Panc1 (cell line): Measurements from ENCODE around the gene RUNX1.

Experiments used
- POLR2AphosphoS5 ChIP-seq: IDR thresholded peaks from 2 replicates; pipeline ENCODE4 v1.6.1; 2012; ENCODE audit warnings: mild to moderate bottlenecking, low read depth, low read length, moderate library complexity
- SIN3A ChIP-seq: IDR thresholded peaks from 2 replicates; pipeline ENCODE4 v1.6.1; 2012; ENCODE audit warnings: low read depth, mild to moderate bottlenecking, low read length, moderate library complexity, borderline replicate concordance; ENCODE audit not compliant: insufficient read depth
- TF ChIP-seq, protein P1 (sequence below), 2 experiments: IDR thresholded peaks; 2 replicates each; pipeline ENCODE4 v1.6.1; 2011 to 2012; ENCODE audit warnings: low read depth in 2 of 2, control low read depth in 1 of 2, low read length in 1 of 2, mild to moderate bottlenecking in 1 of 2, moderate library complexity in 1 of 2; ENCODE audit not compliant: insufficient read depth in 1 of 2
- TF ChIP-seq, protein P2 (sequence below): fragments of 450-650 bp; IDR thresholded peaks from 2 replicates; pipeline ENCODE4 v1.5.1; 2017; ENCODE audit warnings: mild to moderate bottlenecking

DNA sequence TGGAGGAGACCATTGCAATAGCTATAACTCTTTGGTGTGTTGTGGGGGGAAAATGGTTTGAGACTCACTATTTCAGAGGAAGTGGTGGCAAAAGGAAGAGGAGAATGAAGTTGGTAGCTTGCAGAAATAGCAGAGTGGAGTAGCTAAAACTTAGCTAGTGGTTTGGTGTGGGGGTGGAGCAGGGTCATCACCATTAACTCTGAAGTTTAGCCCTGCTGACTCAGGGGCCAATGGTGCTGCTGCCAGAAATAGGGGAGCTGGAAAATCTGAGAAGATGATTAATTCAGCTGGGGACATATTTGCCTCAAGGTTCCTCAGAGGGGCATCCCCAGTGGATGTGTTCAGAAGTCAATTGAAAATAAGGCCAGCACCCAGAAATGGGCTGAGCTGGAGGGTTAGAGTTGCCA, 65.4 kb downstream of the RUNX1 start:
- TF ChIP-seq, protein P1, sequence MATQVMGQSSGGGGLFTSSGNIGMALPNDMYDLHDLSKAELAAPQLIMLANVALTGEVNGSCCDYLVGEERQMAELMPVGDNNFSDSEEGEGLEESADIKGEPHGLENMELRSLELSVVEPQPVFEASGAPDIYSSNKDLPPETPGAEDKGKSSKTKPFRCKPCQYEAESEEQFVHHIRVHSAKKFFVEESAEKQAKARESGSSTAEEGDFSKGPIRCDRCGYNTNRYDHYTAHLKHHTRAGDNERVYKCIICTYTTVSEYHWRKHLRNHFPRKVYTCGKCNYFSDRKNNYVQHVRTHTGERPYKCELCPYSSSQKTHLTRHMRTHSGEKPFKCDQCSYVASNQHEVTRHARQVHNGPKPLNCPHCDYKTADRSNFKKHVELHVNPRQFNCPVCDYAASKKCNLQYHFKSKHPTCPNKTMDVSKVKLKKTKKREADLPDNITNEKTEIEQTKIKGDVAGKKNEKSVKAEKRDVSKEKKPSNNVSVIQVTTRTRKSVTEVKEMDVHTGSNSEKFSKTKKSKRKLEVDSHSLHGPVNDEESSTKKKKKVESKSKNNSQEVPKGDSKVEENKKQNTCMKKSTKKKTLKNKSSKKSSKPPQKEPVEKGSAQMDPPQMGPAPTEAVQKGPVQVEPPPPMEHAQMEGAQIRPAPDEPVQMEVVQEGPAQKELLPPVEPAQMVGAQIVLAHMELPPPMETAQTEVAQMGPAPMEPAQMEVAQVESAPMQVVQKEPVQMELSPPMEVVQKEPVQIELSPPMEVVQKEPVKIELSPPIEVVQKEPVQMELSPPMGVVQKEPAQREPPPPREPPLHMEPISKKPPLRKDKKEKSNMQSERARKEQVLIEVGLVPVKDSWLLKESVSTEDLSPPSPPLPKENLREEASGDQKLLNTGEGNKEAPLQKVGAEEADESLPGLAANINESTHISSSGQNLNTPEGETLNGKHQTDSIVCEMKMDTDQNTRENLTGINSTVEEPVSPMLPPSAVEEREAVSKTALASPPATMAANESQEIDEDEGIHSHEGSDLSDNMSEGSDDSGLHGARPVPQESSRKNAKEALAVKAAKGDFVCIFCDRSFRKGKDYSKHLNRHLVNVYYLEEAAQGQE (IDR thresholded peaks at IDR 0.05; ENCODE audit: insufficient read depth in 1 of 2, low read depth in 2 of 2, low read length in 1 of 2): no peak
- TF ChIP-seq, protein P2, sequence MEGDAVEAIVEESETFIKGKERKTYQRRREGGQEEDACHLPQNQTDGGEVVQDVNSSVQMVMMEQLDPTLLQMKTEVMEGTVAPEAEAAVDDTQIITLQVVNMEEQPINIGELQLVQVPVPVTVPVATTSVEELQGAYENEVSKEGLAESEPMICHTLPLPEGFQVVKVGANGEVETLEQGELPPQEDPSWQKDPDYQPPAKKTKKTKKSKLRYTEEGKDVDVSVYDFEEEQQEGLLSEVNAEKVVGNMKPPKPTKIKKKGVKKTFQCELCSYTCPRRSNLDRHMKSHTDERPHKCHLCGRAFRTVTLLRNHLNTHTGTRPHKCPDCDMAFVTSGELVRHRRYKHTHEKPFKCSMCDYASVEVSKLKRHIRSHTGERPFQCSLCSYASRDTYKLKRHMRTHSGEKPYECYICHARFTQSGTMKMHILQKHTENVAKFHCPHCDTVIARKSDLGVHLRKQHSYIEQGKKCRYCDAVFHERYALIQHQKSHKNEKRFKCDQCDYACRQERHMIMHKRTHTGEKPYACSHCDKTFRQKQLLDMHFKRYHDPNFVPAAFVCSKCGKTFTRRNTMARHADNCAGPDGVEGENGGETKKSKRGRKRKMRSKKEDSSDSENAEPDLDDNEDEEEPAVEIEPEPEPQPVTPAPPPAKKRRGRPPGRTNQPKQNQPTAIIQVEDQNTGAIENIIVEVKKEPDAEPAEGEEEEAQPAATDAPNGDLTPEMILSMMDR: no peak
- TF ChIP-seq POLR2AphosphoS5: no peak
- TF ChIP-seq SIN3A: no peak
